HG03196 (cell line): ENCODE results near the gene OR2T1.
"Not testable (repeated sequence)": the region's sequence is repeated elsewhere in the genome, so short reads cannot be mapped to it uniquely, and the experiment has no call there.

Source experiments
- ATAC-seq: cut with Tn5 transposase; IDR thresholded peaks from one replicate; pipeline ENCODE4 v1.9.1; 2021; ENCODE audit not compliant: unreplicated experiment

Gene OR2T1

GRCh38 chr1:248402748-248403147, at the start of gene OR2T1:
OR2T1 (plus strand) TSS chr1:248403048; CDS start chr1:248406148, 3,100 bp downstream.
- no peak for ATAC-seq

GRCh38 chr1:248359415-248359814, 43.4 kb upstream of the OR2T1 start:
- ATAC-seq: no peak

GRCh38 chr1:248361121-248361715, 41.6 kb upstream of the OR2T1 start, which contains the start of gene OR2T4:
OR2T4 (plus strand) TSS chr1:248361665; CDS start chr1:248361665, 0 bp downstream.
- no peak for ATAC-seq

- no peak for ATAC-seq
These were observed 36.2 kb upstream of the OR2T1 start for GRCh38 chr1:248366609-248367008.

- no peak for ATAC-seq
These were observed 30.5 kb upstream of the OR2T1 start for GRCh38 chr1:248372394-248372793.

GRCh38 chr1:248373761-248374160, 29.1 kb upstream of the OR2T1 start:
- ATAC-seq: no peak

- ATAC-seq: no peak
These were observed 27.4 kb upstream of the OR2T1 start, which contains the start of gene OR2T6 for GRCh38 chr1:248375446-248375845. OR2T6 (plus strand) TSS chr1:248375746; CDS start chr1:248387609, 11,863 bp downstream.

GRCh38 chr1:248376916-248377315, 25.9 kb upstream of the OR2T1 start:
- ATAC-seq: no peak

GRCh38 chr1:248380854-248381253, 22.0 kb upstream of the OR2T1 start:
- ATAC-seq: no peak

GRCh38 chr1:248388426-248388825, 14.4 kb upstream of the OR2T1 start:
- no peak for ATAC-seq

- ATAC-seq: no peak
These were observed 9.8 kb upstream of the OR2T1 start for GRCh38 chr1:248393050-248393449.

GRCh38 chr1:248404024-248404423, 1.2 kb downstream of the OR2T1 start:
- no peak for ATAC-seq

- no peak for ATAC-seq
These were observed 4.2 kb downstream of the OR2T1 start for GRCh38 chr1:248406721-248407692.

- ATAC-seq: no peak
These were observed 13.4 kb downstream of the OR2T1 start for GRCh38 chr1:248416226-248416625.

- no peak for ATAC-seq
These were observed 15.0 kb downstream of the OR2T1 start for GRCh38 chr1:248417854-248418253.

- no peak for ATAC-seq
These were observed 18.5 kb downstream of the OR2T1 start for GRCh38 chr1:248421384-248421783.

- ATAC-seq: peak; percentile 48
These were observed 24.8 kb downstream of the OR2T1 start for GRCh38 chr1:248427526-248428191.

GRCh38 chr1:248428192-248428533, 25.3 kb downstream of the OR2T1 start:
- ATAC-seq: peak; percentile 94

GRCh38 chr1:248431683-248432082, 28.8 kb downstream of the OR2T1 start:
- ATAC-seq: not testable (repeated sequence)

- not testable (repeated sequence) for ATAC-seq
These were observed 29.4 kb downstream of the OR2T1 start for GRCh38 chr1:248432201-248432600.

GRCh38 chr1:248433811-248434415, 31.1 kb downstream of the OR2T1 start:
- ATAC-seq: not testable (repeated sequence)
